Activated CD8-positive, alpha-beta T cell treated with anti-CD3 and anti-CD28 coated beads, Interleukin-2, amount 10 ng/mL, durations not matched to agents 7 days and 5 days (primary cell): ENCODE measurements around the gene HSPA1B. TPM values are rescaled to one million over a fixed set of nuclear protein-coding genes. Genes with fewer than 3 reads are reported as not detected.
"Not testable (repeated sequence)": the region's sequence is repeated elsewhere in the genome, so short reads cannot be mapped to it uniquely, and the experiment has no call there.

Experiments
- ATAC-seq: fragments of 150-1000 bp; cut with Tn5 transposase; one replicate; pipeline ENCODE4 v1.10.0; 2021; ENCODE audit warnings: moderate library complexity
- CTCF ChIA-PET: fragments of 350-600 bp; sonication (Branson Sonifier 250); formaldehyde crosslinking; loops from one replicate; lab custom pipeline; 2021; ENCODE audit warnings: antibody characterized with exemption; lab: Charles Lee
- POLR2A ChIA-PET: fragments of 350-600 bp; sonication (Branson Sonifier 250); formaldehyde crosslinking; loops from one replicate; lab custom pipeline; 2021; ENCODE audit warnings: antibody characterized with exemption; lab: Charles Lee
- DNase-seq: peaks from one replicate; pipeline ENCODE4 v3.0.0-alpha.2; 2020
- H3K27ac Mint-ChIP-seq: one replicate; pipeline ENCODE4 v1.8.0; 2021; ENCODE audit warnings: mild to moderate bottlenecking, mixed read lengths
- H3K27me3 Mint-ChIP-seq: one replicate; pipeline ENCODE4 v1.8.0; 2021; ENCODE audit warnings: low read depth, mixed read lengths
- H3K36me3 Mint-ChIP-seq: one replicate; pipeline ENCODE4 v1.8.0; 2021; ENCODE audit warnings: low read depth, mixed read lengths
- H3K4me1 Mint-ChIP-seq: one replicate; pipeline ENCODE4 v1.8.0; 2021; ENCODE audit warnings: low read depth, mixed read lengths
- H3K4me3 Mint-ChIP-seq: one replicate; pipeline ENCODE4 v1.8.0; 2021; ENCODE audit warnings: mild to moderate bottlenecking, mixed read lengths
- H3K9me3 Mint-ChIP-seq: one replicate; pipeline ENCODE4 v1.8.0; 2022; ENCODE audit warnings: mixed read lengths; ENCODE audit not compliant: insufficient read depth
- total RNA-seq, 2 experiments: library from RNA; stranded (reverse); gene quantifications; one replicate each; pipeline ENCODE4 v1.2.3, GENCODE V29; 2021

The HSPA1B gene
- total RNA-seq, 2 experiments from 2014 or later, result 84.6 to 87.1 TPM

- H3K27ac Mint-ChIP-seq, POLR2A ChIA-PET, DNase-seq, H3K9me3 Mint-ChIP-seq, ATAC-seq, H3K27me3 Mint-ChIP-seq, H3K4me3 Mint-ChIP-seq: not testable (repeated sequence)
- CTCF ChIA-PET, result interaction anchor here (1.0 kb wide), 1 partner anchor 10 kb away, joined by 3 read pairs; no protein-coding TSS in a partner anchor
- H3K4me1 Mint-ChIP-seq, result peaks cover 56% of the 10 kb centered on the region
- peaks cover 39% of the 10 kb centered on the region for H3K36me3 Mint-ChIP-seq
Observed at GRCh38 chr6:31801031-31801927, 26.3 kb upstream of the HSPA1B start.

GRCh38 chr6:31805939-31806469 lies 21.5 kb upstream of the HSPA1B start:
- H3K36me3 Mint-ChIP-seq, result peaks cover 40% of the 10 kb centered on the region
- no peaks in the 10 kb centered on the region for H3K9me3 Mint-ChIP-seq
- H3K4me1 Mint-ChIP-seq, result peaks cover 36% of the 10 kb centered on the region
- ChIA-PET CTCF (interaction anchor here (0.9 to 3.4 kb wide), 13 partner anchors 9 to 103 kb away, joined by 3 to 46 read pairs (median 4); partner anchors contain the start of genes ABHD16A, CLIC1, DDAH2 and HSPA1A), POLR2A (interaction anchor here (0.6 to 2.5 kb wide), 12 partner anchors 9 to 259 kb away, joined by 3 to 20 read pairs (median 5); partner anchors contain the start of genes CLIC1, HSPA1A, HSPA1B and HSPA1L)
- H3K27ac Mint-ChIP-seq, result peak overlapping the region; percentile 91
- peak; percentile 41 for DNase-seq
- H3K27me3 Mint-ChIP-seq, result no peaks in the 10 kb centered on the region
- peak; percentile 31 for ATAC-seq
- peak overlapping the region; percentile 97 for H3K4me3 Mint-ChIP-seq

GRCh38 chr6:31806470-31807272 lies 20.9 kb upstream of the HSPA1B start, which contains the start of gene LSM2:
TSS of gene LSM2 (minus strand) at chr6:31806966. CDS start at chr6:31806757, 209 bp downstream.
- peaks cover 33% of the 10 kb centered on the region for H3K4me1 Mint-ChIP-seq
- ChIA-PET CTCF (interaction anchor here (0.6 to 3.4 kb wide), 21 partner anchors 8 to 103 kb away, joined by 3 to 46 read pairs (median 4); partner anchors contain the start of genes ABHD16A, CLIC1, DDAH2 and EHMT2), POLR2A (interaction anchor here (0.6 to 2.5 kb wide), 17 partner anchors 8 to 259 kb away, joined by 3 to 20 read pairs (median 4); partner anchors contain the start of genes CLIC1, GPANK1, HSPA1A and HSPA1B)
- H3K27me3 Mint-ChIP-seq, result no peaks in the 10 kb centered on the region
- DNase-seq (peak; percentile 98), ATAC-seq (peak; percentile 98)
- peak within 1 kb of the TSS; percentile 91 for H3K27ac Mint-ChIP-seq
- H3K36me3 Mint-ChIP-seq, result peaks cover 37% of the 10 kb centered on the region
- H3K9me3 Mint-ChIP-seq, result no peaks in the 10 kb centered on the region
- peak within 1 kb of the TSS; percentile 97 for H3K4me3 Mint-ChIP-seq

- ATAC-seq, H3K9me3 Mint-ChIP-seq, POLR2A ChIA-PET, H3K27ac Mint-ChIP-seq, DNase-seq, H3K27me3 Mint-ChIP-seq, H3K4me3 Mint-ChIP-seq: not testable (repeated sequence)
- CTCF ChIA-PET, result interaction anchor here (2.8 to 3.4 kb wide), 2 partner anchors 12 to 39 kb away, joined by 11 to 46 read pairs; partner anchors contain the start of gene VARS1
- Mint-ChIP-seq H3K36me3 (peaks cover 27% of the 10 kb centered on the region), H3K4me1 (peaks cover 38% of the 10 kb centered on the region)
Observed at GRCh38 chr6:31808599-31808998, 18.9 kb upstream of the HSPA1B start.

- Mint-ChIP-seq H3K36me3 (peaks cover 13% of the 10 kb centered on the region), H3K27ac (no peak overlapping the region), H3K27me3 (no peaks in the 10 kb centered on the region), H3K4me1 (peaks cover 27% of the 10 kb centered on the region), H3K9me3 (no peaks in the 10 kb centered on the region), H3K4me3 (no peak overlapping the region)
- CTCF ChIA-PET, result interaction anchor here (1.1 kb wide), 1 partner anchor 13 kb away, joined by 3 read pairs; no protein-coding TSS in a partner anchor
- no peak for DNase-seq
- POLR2A ChIA-PET, result interaction anchor here (0.9 to 5.1 kb wide), 3 partner anchors 16 to 159 kb away, joined by 3 to 37 read pairs (median 4); partner anchors contain the start of genes CLIC1, MSH5 and VARS1
- ATAC-seq, result no peak
Observed at GRCh38 chr6:31811645-31812044, 15.9 kb upstream of the HSPA1B start.

GRCh38 chr6:31813465-31813849 lies 14.1 kb upstream of the HSPA1B start:
- no peak for ATAC-seq
- Mint-ChIP-seq H3K9me3 (no peaks in the 10 kb centered on the region), H3K4me1 (peaks cover 34% of the 10 kb centered on the region), H3K36me3 (peaks cover 22% of the 10 kb centered on the region), H3K27me3 (no peaks in the 10 kb centered on the region), H3K27ac (no peak overlapping the region), H3K4me3 (peak overlapping the region; percentile 71)
- ChIA-PET CTCF (interaction anchor here (1.0 to 3.3 kb wide), 7 partner anchors 14 to 220 kb away, joined by 3 to 16 read pairs (median 4); partner anchors contain the start of genes HSPA1B, NCR3 and VARS1), POLR2A (interaction anchor here (0.7 to 5.1 kb wide), 3 partner anchors 10 to 75 kb away, joined by 3 to 37 read pairs (median 4); partner anchors contain the start of genes CLIC1 and MSH5)
- DNase-seq, result no peak

GRCh38 chr6:31814677-31815024 lies 12.9 kb upstream of the HSPA1B start:
- Mint-ChIP-seq H3K36me3 (peaks cover 23% of the 10 kb centered on the region), H3K4me1 (peaks cover 43% of the 10 kb centered on the region), H3K9me3 (no peaks in the 10 kb centered on the region), H3K27me3 (no peaks in the 10 kb centered on the region), H3K27ac (peak overlapping the region; percentile 90), H3K4me3 (peak overlapping the region; percentile 89)
- peak; percentile 86 for DNase-seq
- ChIA-PET POLR2A (interaction anchor here (0.8 to 5.1 kb wide), 9 partner anchors 8 to 222 kb away, joined by 3 to 37 read pairs (median 4); partner anchors contain the start of genes BAG6, CLIC1, HSPA1B and LSM2), CTCF (interaction anchor here (0.8 to 3.3 kb wide), 8 partner anchors 8 to 222 kb away, joined by 3 to 16 read pairs (median 4); partner anchors contain the start of genes HSPA1B, LSM2 and NCR3)
- peak; percentile 55 for ATAC-seq

GRCh38 chr6:31815025-31815838 lies 12.3 kb upstream of the HSPA1B start, which contains the start of the genes HSPA1A and HSPA1L:
TSS of gene HSPA1A (plus strand) at chr6:31815543. CDS start at chr6:31815757, 214 bp downstream.
TSS of gene HSPA1L (minus strand) at chr6:31815283. CDS start at chr6:31811972, 3,311 bp downstream.
- ATAC-seq (peak; percentile 29), DNase-seq (peak; percentile 82)
- H3K36me3 Mint-ChIP-seq, result peaks cover 18% of the 10 kb centered on the region
- no peaks in the 10 kb centered on the region for H3K27me3 Mint-ChIP-seq
- CTCF ChIA-PET, result interaction anchor here (0.8 to 3.3 kb wide), 8 partner anchors 9 to 269 kb away, joined by 3 to 16 read pairs (median 4); partner anchors contain the start of genes ATP6V1G2, HSPA1B and LSM2
- peaks cover 47% of the 10 kb centered on the region for H3K4me1 Mint-ChIP-seq
- H3K4me3 Mint-ChIP-seq, result peak within 1 kb of the TSS; percentile 89
- no peaks in the 10 kb centered on the region for H3K9me3 Mint-ChIP-seq
- peak within 1 kb of the TSS; percentile 90 for H3K27ac Mint-ChIP-seq
- POLR2A ChIA-PET, result interaction anchor here (0.6 to 5.1 kb wide), 11 partner anchors 9 to 222 kb away, joined by 3 to 37 read pairs (median 4); partner anchors contain the start of genes ABHD16A, BAG6, CLIC1 and GPANK1

- Mint-ChIP-seq H3K4me1 (peaks cover 57% of the 10 kb centered on the region), H3K27ac (peak overlapping the region; percentile 94), H3K4me3 (peak overlapping the region; percentile 96), H3K36me3 (peaks cover 13% of the 10 kb centered on the region)
- not testable (repeated sequence) for H3K27me3 Mint-ChIP-seq, H3K9me3 Mint-ChIP-seq
- DNase-seq, result peak; percentile 56
- ChIA-PET POLR2A (interaction anchor here (0.6 to 2.1 kb wide), 15 partner anchors 9 to 360 kb away, joined by 3 to 21 read pairs (median 4); partner anchors contain the start of genes CLIC1, HSPA1B, LSM2 and MSH5), CTCF (interaction anchor here (0.7 to 4.0 kb wide), 13 partner anchors 9 to 237 kb away, joined by 3 to 14 read pairs (median 5); partner anchors contain the start of genes BAG6, CLIC1, LSM2 and MSH5)
- peak; percentile 28 for ATAC-seq
Observed at GRCh38 chr6:31817133-31817928, 10.2 kb upstream of the HSPA1B start.
